GM21576 (cell line): ENCODE results near the gene MTA3.

Source experiments
- ATAC-seq: cut with Tn5 transposase; IDR thresholded peaks from one replicate; pipeline ENCODE4 v1.9.1; 2021; ENCODE audit warnings: mild to moderate bottlenecking, moderate library complexity; ENCODE audit not compliant: unreplicated experiment

MTA3 gene

GRCh38 chr2:42757981-42758740 is 189.7 kb downstream of the MTA3 start:
- no peak for ATAC-seq

- ATAC-seq = no peak
These were observed 190.3 kb downstream of the MTA3 start for GRCh38 chr2:42758751-42759150.

DNA sequence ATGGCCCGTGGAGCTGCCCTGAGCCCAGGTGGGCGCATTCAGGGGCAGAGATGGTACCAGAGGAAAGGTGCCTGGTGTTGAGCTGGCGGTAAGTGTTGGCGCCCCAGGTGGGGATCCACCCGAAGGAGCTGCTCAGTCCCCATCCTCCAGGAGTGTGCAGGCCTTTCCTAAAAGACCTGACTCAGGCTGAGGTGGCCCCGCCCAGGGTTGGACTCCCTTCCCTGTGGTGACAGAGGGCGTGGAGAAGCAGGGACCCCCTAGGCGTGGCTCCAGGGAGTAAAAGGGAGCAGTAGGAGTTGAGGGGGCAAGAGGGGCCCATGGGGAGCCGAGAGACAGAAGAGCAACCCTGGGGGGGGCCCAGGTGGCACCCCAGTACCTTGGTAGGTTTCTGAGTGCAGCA is 193.1 kb downstream of the MTA3 start:
- no peak for ATAC-seq

DNA sequence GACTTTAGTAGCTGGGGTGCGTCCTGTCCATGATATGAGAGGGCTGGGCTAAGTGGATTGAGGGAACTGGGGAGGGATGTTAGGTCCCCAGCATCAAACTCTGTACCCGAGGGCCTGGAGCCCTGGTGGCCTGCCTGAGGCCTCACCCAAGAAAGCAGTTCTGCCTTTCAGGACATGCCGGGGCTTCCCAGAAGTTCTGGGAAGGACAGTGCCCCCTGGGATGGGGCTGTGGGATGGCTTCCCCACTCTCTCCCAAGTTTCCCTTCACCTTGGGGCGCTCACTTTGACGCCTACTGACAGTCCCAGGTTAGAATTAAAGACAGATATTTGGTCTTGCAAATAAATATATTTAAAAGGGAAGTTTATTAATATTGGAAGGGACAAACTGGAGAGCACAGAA is 193.7 kb downstream of the MTA3 start:
- ATAC-seq = no peak

DNA sequence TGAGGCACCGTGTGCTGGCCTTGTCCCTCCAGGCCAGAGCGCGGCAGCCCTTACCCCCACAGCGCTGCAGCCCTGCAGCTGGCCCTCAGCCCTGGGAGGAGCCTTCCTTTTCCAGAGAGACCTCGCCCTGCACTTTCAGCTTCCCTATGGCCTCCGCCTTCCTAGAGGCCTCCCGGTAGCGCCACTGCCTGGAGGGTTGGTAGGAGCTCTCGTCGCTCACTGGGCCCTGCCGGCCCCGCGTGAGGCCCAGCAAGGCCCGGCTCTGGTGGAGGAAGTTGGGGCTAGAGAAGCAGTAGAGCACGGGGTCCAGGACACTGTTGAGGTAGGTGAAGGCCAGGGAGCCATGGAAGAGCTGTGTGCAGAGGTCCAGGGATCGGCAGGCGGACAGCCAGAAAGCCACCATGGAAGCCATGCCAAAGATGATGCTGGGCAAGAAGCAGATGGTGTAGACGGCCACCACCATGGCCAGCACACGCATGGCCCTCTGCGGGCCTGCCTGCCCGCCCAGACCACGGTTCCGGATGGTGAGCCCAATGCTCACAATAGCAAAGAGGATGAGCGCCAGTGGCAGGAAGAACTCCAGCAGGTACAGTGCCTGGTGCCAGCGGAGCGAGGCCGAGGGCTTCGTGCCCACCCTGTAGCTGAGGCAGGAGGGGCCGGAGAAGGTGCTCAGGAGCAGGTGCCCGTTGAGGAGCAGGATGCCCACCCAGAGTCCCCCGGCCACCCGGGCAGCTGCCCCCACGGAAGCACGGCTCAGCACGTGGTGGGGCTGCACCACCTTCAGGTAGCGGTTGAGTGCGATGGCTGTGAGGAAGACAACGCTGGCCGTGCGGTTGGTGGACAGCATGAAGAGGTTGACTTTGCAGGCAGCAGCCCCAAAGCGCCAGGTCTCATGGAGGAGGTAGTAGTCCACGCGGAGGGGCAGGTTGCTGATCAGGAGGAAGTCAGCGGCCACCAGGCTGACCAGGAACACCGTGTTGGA is 194.7 kb downstream of the MTA3 start:
- ATAC-seq = no peak

GRCh38 chr2:42764096-42764495 is 195.7 kb downstream of the MTA3 start, which contains the start of gene OXER1:
OXER1 (minus strand) TSS chr2:42764135; CDS start chr2:42764062, 73 bp downstream.
- ATAC-seq = no peak

DNA sequence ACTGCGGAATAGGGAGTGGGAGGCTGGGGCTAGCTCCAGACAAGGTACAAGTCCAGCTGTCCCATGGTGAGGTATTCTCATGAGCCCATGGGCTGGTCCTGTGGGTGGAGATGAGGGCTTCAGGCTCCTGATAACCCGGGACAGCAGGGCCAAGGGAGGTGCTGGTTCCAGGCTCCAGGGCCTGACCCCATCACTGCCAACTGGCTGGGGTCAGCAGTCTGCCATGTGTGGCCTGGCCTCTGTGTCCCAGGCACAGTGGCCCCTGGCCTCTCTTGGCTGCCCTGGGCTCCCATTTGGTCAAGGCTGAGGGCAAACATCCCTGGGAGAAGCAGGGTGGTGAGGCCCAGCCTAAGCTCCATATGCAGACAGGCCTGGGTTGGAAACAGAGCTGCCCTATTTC is 196.5 kb downstream of the MTA3 start:
- ATAC-seq = no peak

DNA sequence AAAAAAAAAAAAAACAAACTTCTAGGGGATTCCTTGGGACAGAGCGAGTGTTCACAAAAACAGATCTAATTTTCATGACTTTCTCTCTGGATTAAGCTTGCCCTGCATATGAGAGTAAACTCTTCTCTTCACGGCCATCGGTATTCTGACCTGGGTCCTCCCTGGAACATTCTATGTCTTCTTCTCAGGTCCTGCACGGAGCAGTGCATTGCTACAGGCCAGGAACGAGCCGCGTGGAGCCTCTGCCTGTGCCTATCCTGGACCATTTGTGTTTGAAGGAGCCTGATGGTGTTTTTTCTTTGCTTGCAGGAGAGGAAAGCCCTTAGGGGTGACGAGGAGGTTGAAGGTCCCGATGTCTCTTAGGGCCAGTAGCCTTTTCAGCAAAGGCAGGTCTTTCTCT is 197.3 kb downstream of the MTA3 start:
- ATAC-seq = no peak

DNA sequence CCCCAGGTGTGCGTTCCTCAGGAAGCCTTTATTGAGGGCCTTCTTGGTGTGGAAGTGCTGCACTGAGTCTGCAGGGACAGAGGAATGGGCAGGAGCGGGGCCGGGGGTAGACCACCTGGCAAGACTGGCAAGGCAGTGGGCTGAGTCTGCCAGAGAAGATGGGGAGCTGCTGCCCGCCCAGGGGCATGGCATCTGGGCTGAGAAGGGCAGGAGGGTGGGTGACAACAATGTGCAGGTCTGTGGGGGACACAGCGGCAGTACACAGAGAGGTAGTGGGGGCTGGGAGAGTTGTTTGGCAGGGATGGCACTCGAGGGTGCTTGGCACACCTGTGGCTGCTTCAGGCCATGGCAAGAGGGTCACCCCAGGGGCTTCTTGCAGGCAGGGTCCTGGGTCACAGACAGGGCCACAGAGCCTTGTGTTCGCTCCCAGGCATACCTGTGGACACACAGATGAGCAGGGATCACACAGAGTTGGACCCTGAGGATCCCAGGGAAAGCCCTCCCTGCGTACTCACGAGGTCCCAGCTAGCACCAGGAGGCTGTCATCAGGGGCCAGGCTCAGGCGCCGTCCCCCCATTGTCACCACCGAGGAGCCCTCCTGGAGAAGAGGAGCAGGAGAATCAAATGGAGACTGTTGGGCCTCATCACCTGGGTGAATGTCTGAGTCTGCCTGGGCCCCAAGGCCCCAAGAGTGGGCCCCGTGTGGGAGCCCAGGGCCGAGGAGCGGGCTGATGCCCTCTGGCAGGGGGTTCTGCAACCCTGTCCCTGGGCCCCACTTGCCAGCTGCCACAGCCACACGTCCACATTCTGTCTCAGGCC is 198.9 kb downstream of the MTA3 start:
- ATAC-seq = no peak

DNA sequence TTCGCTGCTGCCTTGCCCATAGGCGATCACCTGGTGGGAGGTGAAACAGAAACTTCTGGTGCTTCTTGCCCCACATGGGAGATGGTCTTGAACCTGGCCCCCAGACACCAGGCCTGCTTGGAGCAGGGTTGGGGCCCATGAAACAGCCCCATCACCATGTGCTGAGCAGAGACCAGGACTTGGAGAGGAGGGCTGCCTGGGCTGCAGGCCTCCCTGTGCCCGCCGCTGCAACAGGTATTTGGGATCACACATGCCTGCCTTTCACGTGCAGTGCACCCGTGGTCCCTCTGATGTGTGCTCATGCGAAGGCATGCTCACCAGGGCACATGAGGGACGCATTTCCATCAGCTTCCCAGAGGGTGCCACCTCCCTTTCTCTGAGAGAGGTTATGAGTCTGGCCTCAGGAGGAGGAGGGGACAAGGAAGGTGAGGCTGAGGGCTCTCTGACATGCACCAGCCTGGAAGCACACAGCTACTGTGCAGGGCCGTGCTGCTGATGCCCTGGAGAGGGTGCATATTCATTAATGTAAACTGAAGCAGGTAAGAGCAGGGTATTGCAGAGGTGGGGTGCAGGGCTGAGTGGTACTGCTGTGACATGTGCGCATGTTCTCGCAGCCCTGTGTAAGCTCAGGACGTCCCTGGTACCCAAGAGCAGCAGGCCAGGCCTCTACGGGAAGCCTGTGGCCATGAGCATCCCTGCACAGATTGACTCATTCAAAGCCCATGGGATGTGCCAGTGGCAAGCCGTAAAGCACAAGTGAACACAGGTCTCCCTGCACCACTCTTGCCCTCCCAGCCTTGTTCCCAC is 199.7 kb downstream of the MTA3 start:
- no peak for ATAC-seq

DNA sequence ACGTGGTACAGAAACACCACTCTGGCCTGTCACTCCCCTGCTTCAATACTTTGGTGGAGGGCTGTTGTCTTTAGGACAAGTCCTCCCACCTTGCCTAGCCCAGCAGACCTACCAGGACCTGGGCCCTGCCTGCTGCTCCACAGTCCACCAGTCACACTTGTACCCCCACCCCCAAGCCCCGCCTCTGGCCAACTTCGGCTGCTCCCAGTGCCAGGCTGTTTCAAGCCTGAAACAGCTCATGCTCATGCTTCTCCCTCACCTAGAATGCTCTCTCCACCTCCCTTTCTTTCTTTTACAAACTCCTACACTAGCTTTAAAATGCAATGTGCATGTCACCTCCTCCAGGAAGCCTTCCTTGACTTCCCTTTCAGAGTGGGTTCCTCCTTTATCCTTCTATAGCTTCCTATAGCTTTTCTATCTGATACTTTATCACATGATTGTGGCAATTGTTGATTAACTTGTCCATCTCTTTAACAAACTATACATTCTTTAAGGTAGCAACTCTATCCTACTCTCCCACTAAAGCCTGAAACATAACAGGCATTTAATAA is 200.3 kb downstream of the MTA3 start:
- ATAC-seq = no peak

GRCh38 chr2:42769583-42770287 is 201.3 kb downstream of the MTA3 start:
- ATAC-seq = no peak

- ATAC-seq = no peak
These were observed 202.1 kb downstream of the MTA3 start for GRCh38 chr2:42770288-42771131.

DNA sequence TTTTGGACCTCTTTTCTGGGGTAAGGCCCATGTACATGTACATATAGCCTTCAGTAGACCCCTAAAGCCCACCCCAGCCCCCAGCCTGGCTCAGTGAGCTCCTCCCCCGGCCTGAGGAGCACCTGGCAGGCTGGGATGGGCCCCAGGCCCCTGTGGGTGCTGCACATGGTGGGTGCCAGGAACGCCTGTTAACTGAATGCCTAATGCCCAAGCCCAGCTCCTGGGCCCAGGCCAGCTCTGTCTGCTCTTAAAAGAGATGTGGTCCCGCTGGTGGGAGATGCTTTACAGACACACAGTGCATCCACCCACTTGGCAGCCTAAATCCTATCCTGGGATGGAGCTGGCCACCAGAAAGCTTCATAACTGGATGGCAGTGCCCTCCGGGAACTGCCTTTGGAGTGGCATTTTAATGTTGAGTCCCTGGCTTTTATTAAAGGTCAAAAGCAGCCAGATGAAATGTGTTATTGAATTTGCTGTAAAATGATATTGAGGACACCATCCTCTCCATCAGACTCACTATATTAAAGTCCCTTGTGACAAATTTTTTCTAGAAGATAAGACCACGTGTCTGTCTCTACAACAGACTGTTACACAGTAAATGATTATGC is 203.2 kb downstream of the MTA3 start:
- ATAC-seq = no peak

- peak; percentile 46 for ATAC-seq
These were observed 206.8 kb downstream of the MTA3 start for GRCh38 chr2:42775186-42775585.

DNA sequence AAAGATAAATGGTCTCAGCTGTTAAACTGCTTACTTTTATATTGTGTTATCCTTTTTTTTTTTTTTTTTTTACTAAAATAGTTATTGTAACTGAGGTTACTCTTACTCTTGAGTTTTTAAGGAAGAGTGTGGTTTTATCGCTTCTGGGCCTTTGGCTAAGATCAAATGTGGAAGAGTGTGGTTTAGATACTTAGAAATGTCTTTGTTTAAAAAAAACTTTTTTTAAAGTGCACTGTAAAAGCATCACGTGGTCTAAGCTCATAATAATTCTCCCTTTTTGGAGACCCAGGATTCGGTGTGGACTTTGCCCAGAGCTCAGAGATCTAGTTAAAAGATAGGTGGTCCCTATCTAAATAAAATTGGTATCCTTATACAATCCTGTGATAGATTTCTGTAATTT is 207.4 kb downstream of the MTA3 start:
- ATAC-seq = no peak

GRCh38 chr2:42777883-42778805 is 209.7 kb downstream of the MTA3 start:
- ATAC-seq = no peak
